ENCODE data around the gene E2F4. TPM values are rescaled to one million over a fixed set of nuclear protein-coding genes. Genes with fewer than 3 reads are reported as not detected.

The E2F4 gene
- total RNA-seq, 1 experiment from 2014 or later: 86.2 TPM

DNA sequence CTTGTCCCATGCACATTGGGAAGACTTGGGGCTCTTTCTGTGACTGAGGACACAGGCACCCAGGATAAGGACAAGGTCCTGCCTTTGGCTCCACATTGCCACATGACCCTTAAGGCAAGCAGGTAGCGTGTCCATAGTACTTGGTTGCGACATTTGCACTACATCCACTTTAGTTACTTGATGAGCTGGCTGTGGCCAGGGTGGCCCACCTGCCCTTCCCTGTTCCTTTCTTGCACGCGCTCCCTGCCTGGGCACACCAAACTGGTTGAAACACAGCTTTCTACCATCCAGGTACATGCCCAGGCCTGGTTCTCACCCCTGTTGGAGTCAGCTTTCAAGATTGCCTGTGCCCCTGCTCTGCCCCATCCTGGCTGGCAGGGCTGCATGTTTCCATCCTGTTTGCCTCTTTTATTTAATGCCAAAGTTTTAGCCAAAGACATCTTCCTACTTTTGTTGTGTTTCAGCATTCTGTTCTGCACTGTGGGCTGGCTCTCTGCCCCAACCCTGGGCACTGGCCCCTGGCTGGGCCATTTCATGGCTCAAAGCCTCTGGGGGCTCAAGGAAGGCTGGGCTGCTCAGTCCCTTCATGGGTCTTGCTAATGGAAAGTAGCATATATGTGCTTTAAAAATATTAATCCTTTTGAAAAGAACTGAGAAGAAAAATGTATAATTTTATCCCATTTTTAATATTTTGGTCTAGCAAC is 44.4 kb upstream of the E2F4 start:
- no peaks in the 10 kb centered on the region for H3K9me2 ChIP-seq (replicated peaks; ENCODE audit: low read length)
- no peaks in the 10 kb centered on the region for H3F3A ChIP-seq (ENCODE audit: low read length, unreplicated experiment)
- ATAC-seq (no peak), DNase-seq (no peak)
- no peaks in the 10 kb centered on the region; the same call in 1 of the 2 replicates for H3K36me3 ChIP-seq (ENCODE audit: low read depth, low read length)
- no peaks in the 10 kb centered on the region for H3K4me1 ChIP-seq (ENCODE audit: insufficient read depth, low read length)
- H3K4me3 ChIP-seq (ENCODE audit: low read length): no peak overlapping the region
- CTCF ChIA-PET: no interaction called here
- H3K27ac ChIP-seq (ENCODE audit: low read length): no peak overlapping the region
- intact Hi-C loops (cut with micrococcal nuclease): no loop called here
- H2AFZ ChIP-seq (ENCODE audit: low read length): no peak overlapping the region
- H3K27me3 ChIP-seq (ENCODE audit: low read length): no peaks in the 10 kb centered on the region
- POLR2A ChIA-PET (ENCODE audit: unreplicated experiment): no interaction called here
- no peak overlapping the region for H3K4me2 ChIP-seq (ENCODE audit: low read length)
- H3K9me3 ChIP-seq (ENCODE audit: low read length): no peaks in the 10 kb centered on the region
- no peaks in the 10 kb centered on the region for H3K79me2 ChIP-seq (ENCODE audit: low read length)
- H3K9ac ChIP-seq (ENCODE audit: low read length): no peak overlapping the region
- no peak for TF ChIP-seq EZH2phosphoT487 (IDR thresholded peaks at IDR 0.05; ENCODE audit: borderline replicate concordance, low read length)
- no peak for TF ChIP-seq EZH2 (IDR thresholded peaks at IDR 0.05; ENCODE audit: low read length, unreplicated experiment)
- TF ChIP-seq, protein P1, sequence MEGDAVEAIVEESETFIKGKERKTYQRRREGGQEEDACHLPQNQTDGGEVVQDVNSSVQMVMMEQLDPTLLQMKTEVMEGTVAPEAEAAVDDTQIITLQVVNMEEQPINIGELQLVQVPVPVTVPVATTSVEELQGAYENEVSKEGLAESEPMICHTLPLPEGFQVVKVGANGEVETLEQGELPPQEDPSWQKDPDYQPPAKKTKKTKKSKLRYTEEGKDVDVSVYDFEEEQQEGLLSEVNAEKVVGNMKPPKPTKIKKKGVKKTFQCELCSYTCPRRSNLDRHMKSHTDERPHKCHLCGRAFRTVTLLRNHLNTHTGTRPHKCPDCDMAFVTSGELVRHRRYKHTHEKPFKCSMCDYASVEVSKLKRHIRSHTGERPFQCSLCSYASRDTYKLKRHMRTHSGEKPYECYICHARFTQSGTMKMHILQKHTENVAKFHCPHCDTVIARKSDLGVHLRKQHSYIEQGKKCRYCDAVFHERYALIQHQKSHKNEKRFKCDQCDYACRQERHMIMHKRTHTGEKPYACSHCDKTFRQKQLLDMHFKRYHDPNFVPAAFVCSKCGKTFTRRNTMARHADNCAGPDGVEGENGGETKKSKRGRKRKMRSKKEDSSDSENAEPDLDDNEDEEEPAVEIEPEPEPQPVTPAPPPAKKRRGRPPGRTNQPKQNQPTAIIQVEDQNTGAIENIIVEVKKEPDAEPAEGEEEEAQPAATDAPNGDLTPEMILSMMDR (conservative IDR thresholded peaks at IDR 0.05; ENCODE audit: low read depth, low read length): no peak
- H4K20me1 ChIP-seq (ENCODE audit: low read length): no peaks in the 10 kb centered on the region
- no TSS peak for BruUV-seq (replicated peaks)

DNA sequence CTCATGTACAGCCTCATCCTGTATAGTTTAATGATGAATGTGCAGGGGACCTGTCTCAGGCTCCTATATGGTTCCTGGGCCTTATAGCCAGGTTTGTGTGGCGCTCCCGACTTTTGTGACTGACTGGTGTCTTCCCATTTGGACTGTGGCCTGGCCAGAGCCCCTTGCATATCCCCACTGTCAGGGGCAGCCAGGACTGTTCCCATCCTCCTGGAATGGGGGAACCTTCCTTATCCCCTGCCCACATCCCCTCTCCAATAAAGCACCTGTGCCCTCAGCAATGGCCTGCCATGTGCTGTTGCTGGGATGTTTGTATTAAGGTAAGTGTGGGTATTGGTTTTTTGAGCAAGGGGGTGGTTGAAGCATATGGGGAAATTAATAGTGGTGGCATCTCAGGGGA is 43.7 kb upstream of the E2F4 start:
- H3K4me2 ChIP-seq (ENCODE audit: low read length): no peak overlapping the region
- H3K9me3 ChIP-seq (ENCODE audit: low read length): no peaks in the 10 kb centered on the region
- no peak overlapping the region for H3K27ac ChIP-seq (ENCODE audit: low read length)
- ChIA-PET POLR2A (ENCODE audit: unreplicated experiment) (no interaction called here), CTCF (no interaction called here)
- no peak overlapping the region for H2AFZ ChIP-seq (ENCODE audit: low read length)
- H3K4me1 ChIP-seq (ENCODE audit: insufficient read depth, low read length): no peaks in the 10 kb centered on the region
- no peaks in the 10 kb centered on the region; the same call in 1 of the 2 replicates for H3K36me3 ChIP-seq (ENCODE audit: low read depth, low read length)
- intact Hi-C loops (cut with micrococcal nuclease): no loop called here
- BruUV-seq (replicated peaks): no TSS peak
- no peaks in the 10 kb centered on the region for H3K9me2 ChIP-seq (replicated peaks; ENCODE audit: low read length)
- H3K79me2 ChIP-seq (ENCODE audit: low read length): no peaks in the 10 kb centered on the region
- ATAC-seq (no peak), DNase-seq (no peak)
- no peaks in the 10 kb centered on the region for H3F3A ChIP-seq (ENCODE audit: low read length, unreplicated experiment)
- H3K27me3 ChIP-seq (ENCODE audit: low read length): no peaks in the 10 kb centered on the region
- H4K20me1 ChIP-seq (ENCODE audit: low read length): no peaks in the 10 kb centered on the region
- H3K9ac ChIP-seq (ENCODE audit: low read length): no peak overlapping the region
- no peak overlapping the region for H3K4me3 ChIP-seq (ENCODE audit: low read length)
- TF ChIP-seq EZH2phosphoT487 (IDR thresholded peaks at IDR 0.05; ENCODE audit: borderline replicate concordance, low read length) (no peak), EZH2 (IDR thresholded peaks at IDR 0.05; ENCODE audit: low read length, unreplicated experiment) (no peak)
- TF ChIP-seq, protein P1 (conservative IDR thresholded peaks at IDR 0.05; ENCODE audit: low read depth, low read length): no peak

- Histone ChIP-seq H2AFZ (ENCODE audit: low read length) (no peak overlapping the region), H3K27me3 (ENCODE audit: low read length) (no peaks in the 10 kb centered on the region), H3K27ac (ENCODE audit: low read length) (no peak overlapping the region), H3K4me1 (ENCODE audit: insufficient read depth, low read length) (no peaks in the 10 kb centered on the region), H3K36me3 (ENCODE audit: low read depth, low read length) (no peaks in the 10 kb centered on the region; the same call in 1 of the 2 replicates), H3K9me2 (replicated peaks; ENCODE audit: low read length) (no peaks in the 10 kb centered on the region), H3K79me2 (ENCODE audit: low read length) (no peaks in the 10 kb centered on the region), H3K4me2 (ENCODE audit: low read length) (no peak overlapping the region), H3K4me3 (ENCODE audit: low read length) (no peak overlapping the region), H3K9ac (ENCODE audit: low read length) (no peak overlapping the region), H4K20me1 (ENCODE audit: low read length) (no peaks in the 10 kb centered on the region), H3F3A (ENCODE audit: low read length, unreplicated experiment) (no peaks in the 10 kb centered on the region), H3K9me3 (ENCODE audit: low read length) (no peaks in the 10 kb centered on the region)
- TF ChIP-seq EZH2phosphoT487 (IDR thresholded peaks at IDR 0.05; ENCODE audit: borderline replicate concordance, low read length) (no peak), EZH2 (IDR thresholded peaks at IDR 0.05; ENCODE audit: low read length, unreplicated experiment) (no peak)
- TF ChIP-seq, protein P1 (conservative IDR thresholded peaks at IDR 0.05; ENCODE audit: low read depth, low read length): no peak
- TSS peak; percentile 26 for BruUV-seq (replicated peaks)
- CTCF ChIA-PET: no interaction called here
- DNase-seq: no peak
- POLR2A ChIA-PET (ENCODE audit: unreplicated experiment): no interaction called here
- no peak for ATAC-seq
- intact Hi-C loops (cut with micrococcal nuclease): no loop called here
Measured at GRCh38 chr16:67148656-67149275, 43.2 kb upstream of the E2F4 start.
